GM18867 (cell line): ENCODE results near the gene LRP5.
"Not testable (repeated sequence)": the region's sequence is repeated elsewhere in the genome, so short reads cannot be mapped to it uniquely, and the experiment has no call there.

Experiments used
- ATAC-seq: cut with Tn5 transposase; IDR thresholded peaks from one replicate; pipeline ENCODE4 v1.9.1; 2021; ENCODE audit warnings: mild to moderate bottlenecking, moderate library complexity; ENCODE audit not compliant: unreplicated experiment

Gene LRP5

DNA sequence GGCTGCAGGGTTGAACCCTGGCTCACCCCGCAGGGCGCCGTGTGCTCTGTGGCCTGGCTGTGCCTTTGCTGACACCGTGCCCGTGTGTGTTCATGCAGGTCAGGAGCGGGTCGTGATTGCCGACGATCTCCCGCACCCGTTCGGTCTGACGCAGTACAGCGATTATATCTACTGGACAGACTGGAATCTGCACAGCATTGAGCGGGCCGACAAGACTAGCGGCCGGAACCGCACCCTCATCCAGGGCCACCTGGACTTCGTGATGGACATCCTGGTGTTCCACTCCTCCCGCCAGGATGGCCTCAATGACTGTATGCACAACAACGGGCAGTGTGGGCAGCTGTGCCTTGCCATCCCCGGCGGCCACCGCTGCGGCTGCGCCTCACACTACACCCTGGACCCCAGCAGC lies 101.2 kb downstream of the LRP5 start:
- ATAC-seq, result no peak

- no peak for ATAC-seq
Measured at GRCh38 chr11:68414496-68415221, 102.3 kb downstream of the LRP5 start.

DNA sequence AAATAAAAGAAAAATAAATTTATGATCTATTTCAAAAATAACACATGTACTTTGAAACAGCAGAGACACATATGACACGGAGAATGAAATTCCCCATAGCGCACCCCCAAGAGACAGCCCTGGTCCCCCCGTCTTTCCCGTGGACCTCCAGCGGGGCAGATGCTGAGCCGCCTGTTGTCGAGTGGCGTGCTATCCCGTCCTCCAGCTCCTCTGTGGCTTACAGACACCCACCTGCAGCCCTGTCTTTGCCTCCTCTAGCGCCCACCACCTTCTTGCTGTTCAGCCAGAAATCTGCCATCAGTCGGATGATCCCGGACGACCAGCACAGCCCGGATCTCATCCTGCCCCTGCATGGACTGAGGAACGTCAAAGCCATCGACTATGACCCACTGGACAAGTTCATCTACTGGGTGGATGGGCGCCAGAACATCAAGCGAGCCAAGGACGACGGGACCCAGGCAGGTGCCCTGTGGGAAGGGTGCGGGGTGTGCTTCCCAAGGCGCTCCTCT lies 103.7 kb downstream of the LRP5 start:
- no peak for ATAC-seq

GRCh38 chr11:68418648-68419047 lies 106.3 kb downstream of the LRP5 start:
- ATAC-seq, result no peak

DNA sequence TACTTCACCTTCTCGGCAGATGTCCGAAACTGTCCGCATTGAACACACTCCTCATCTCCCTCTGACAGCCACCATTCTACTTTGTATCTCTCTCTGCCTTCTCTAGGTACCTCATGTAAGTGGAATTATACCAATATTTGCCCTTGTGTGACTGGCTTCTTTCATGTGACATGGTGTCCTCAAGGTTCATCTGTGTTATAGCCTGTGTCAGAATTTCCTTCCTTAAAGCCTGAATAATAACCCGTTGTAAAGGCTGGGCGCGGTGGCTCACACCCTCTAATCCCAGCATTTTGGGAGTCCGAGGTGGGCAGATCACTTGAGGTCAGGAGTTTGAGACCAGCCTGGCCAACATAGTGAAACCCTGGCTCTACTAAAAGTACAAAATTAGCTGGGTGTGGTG lies 107.8 kb downstream of the LRP5 start:
- ATAC-seq, result no peak

GRCh38 chr11:68423481-68423880 lies 111.1 kb downstream of the LRP5 start:
- no peak for ATAC-seq

GRCh38 chr11:68424101-68424632 lies 111.8 kb downstream of the LRP5 start:
- ATAC-seq, result no peak

DNA sequence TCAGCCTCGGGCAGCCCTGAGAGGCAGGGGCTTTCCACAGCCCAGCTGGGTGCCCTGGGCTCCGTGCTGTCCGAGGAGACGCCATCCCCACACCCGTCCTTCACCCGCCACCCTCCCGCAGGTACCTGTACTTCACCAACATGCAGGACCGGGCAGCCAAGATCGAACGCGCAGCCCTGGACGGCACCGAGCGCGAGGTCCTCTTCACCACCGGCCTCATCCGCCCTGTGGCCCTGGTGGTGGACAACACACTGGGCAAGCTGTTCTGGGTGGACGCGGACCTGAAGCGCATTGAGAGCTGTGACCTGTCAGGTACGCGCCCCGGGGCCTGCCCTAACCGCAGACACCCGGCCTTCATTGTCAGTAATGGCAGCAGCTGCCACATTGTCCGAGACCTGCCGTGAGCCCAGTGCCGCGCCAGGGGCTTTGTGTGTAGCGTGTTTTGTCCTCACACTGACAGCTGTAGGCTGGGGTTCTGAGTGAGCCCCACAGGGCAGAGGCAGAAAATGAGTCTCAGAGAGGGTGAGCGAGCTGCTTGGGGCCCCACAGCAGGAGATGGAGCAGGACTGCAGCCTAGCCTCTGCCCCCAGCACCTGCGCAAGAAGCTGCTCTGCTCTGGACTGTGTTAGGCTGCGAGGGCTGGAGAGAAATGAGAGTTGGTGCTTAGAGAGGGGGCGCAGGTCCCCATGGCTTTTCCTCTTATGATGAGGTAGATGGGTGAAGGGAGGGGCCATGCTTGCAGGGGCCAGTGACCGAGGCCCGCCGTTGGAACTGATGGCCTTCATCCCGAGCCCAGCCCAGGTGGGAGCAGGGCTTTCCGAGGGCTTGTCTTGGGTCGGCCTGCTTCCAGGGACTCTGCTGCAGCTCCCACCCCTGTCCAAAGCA lies 112.8 kb downstream of the LRP5 start:
- ATAC-seq, result no peak

- ATAC-seq, result no peak
Measured at GRCh38 chr11:68425866-68426380, 113.5 kb downstream of the LRP5 start.

- no peak for ATAC-seq
Measured at GRCh38 chr11:68429661-68430060, 117.3 kb downstream of the LRP5 start.

DNA sequence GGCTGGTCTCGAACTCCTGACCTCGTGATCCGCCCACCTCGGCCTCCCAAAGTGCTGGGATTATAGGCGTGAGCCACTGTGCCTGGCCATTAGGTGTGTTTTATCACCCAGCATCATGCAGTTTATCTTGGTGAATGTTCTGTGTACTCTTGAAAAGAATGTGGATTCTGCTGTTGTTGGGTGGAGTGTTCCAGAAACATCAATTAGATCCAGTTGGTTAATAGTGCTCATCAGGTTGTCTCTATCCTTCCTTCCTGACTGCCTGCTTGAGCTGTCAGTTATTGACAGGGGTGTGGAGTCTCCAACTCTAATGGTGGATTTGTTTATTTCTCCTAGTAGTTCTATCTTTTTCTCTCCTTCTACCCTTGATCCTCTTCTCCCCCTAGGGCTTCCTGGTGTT lies 118.0 kb downstream of the LRP5 start:
- no peak for ATAC-seq

DNA sequence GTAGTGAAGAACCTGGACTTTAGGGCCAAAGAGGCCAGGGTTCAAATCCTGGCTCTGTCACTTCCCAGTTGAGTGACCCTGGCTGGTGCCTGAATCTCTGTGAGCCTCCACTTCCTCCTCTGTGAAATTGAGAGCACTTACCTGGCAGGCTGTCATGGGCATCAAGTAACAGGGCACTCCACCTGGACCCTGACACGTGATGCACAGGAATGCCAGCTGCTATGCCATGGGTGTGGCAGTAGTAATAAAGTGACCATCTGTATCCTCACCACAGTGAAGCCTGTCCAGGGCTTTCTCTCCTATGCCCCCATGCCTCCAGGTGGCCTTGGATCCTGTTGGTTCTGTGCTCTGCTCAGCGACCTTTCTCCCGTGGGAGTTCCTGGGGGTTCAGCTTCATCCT lies 118.4 kb downstream of the LRP5 start:
- no peak for ATAC-seq

- ATAC-seq, result no peak
Measured at GRCh38 chr11:68431984-68432645, 119.7 kb downstream of the LRP5 start.

- no peak for ATAC-seq
Measured at GRCh38 chr11:68432874-68433273, 120.5 kb downstream of the LRP5 start.

DNA sequence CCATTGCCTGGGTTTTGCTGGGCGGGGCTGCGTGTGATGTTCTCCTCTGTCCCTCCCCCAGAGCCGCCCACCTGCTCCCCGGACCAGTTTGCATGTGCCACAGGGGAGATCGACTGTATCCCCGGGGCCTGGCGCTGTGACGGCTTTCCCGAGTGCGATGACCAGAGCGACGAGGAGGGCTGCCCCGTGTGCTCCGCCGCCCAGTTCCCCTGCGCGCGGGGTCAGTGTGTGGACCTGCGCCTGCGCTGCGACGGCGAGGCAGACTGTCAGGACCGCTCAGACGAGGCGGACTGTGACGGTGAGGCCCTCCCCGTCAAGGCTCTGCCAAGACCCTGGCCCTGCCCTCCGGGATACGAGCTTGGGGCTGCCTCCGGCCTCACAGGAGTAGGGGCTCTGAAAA lies 121.2 kb downstream of the LRP5 start:
- ATAC-seq, result no peak

DNA sequence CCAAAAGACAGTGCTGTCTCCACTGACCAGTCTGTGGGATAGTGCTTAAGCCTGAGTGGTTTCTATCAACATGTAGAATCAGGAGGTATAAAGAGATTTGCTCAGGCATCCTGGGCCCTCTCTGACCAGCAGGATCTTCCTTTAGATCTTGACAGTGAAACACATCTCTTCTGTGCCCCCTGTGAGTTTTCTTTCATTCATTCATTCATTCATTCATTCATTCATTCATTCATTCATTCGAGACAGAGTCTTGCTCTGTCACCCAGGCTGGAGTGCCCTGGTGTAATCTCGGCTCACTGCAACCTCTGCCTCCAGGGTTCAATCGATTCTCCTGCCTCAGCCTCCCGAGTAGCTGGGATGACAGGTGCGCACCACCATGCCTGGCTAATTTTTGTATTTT lies 121.8 kb downstream of the LRP5 start:
- ATAC-seq, result not testable (repeated sequence)

DNA sequence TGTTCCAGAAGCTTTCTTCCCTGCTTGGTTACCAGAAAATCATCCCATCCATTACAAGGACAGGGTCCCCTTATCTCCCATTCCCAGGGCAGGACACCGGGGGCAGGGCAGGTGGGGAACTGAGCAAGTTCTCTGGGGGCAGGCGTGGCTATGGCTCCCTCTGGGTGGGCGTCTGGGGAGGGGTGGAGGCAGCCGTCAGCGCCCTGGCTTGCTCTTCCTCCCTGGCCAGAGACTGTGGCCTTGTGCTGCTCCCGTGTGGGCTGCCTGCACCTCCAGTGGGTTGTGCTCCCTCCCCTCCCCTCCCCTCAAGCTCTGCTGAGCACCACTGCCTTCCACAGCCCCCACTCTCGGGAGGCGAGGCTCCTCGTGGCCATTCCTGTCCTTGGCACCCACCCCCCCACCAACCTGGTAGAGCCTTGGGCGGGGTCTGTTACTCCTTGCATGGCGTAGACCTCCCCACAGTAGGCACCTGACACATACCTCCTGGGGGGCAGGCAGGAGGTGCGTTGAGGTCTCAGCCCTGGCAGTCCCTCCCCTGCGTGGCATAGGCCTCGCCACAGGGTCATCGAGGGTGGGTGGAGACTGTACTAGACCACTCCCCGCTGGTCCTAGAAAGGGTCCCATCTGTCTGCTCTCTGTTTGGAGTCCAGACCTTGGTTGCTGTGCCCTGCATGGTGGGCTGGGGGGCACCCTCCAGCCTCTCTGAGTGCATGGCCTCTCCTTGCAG lies 123.9 kb downstream of the LRP5 start:
- ATAC-seq, result no peak

- no peak for ATAC-seq
Measured at GRCh38 chr11:68436985-68437926, 124.9 kb downstream of the LRP5 start.
